Stimulated activated CD4-positive, alpha-beta T cell treated with anti-CD3 and anti-CD28 coated beads, Interleukin-2, amount 100 ng/mL, for 24 hours (primary cell): ENCODE measurements around the gene ATP6V1G2.

Experiments used
- DNase-seq, 2 donors: peaks; one replicate each; pipeline ENCODE4 v3.0.0-alpha.2; 2020

Gene ATP6V1G2

GRCh38 chr6:31547727-31548543 is 1.5 kb upstream of the ATP6V1G2 start:
- no peak for DNase-seq

GRCh38 chr6:31546958-31547726 is 734 bp upstream of the ATP6V1G2 start, which contains the start of gene NFKBIL1:
NFKBIL1 (plus strand) TSS chr6:31547608; CDS start chr6:31547695, 87 bp downstream.
- peak; percentile 92 for DNase-seq

DNA sequence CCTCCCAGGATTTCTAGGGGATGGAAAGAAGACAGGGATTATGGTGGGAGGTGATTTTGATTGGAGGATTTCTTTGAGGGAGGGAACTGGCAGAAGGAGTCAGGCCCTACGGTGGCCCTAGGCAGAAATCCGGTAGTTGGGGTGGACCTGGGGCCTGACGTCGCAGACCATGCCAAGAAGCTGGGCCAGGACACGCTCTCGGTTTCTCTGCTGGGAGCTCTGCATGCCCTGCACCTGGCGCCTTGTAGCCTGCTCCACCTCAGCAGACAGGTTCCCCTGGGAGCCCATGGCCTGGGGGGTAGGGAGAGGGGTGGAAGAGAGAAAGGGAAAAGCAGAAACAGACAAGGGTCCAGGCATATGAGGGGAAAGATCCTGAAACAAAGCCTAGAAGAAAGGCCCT is 1.1 kb downstream of the ATP6V1G2 start:
- no peak for DNase-seq

- DNase-seq, result no peak
These were observed 1.7 kb downstream of the ATP6V1G2 start for GRCh38 chr6:31544676-31545075.

GRCh38 chr6:31543639-31544038 is 2.8 kb downstream of the ATP6V1G2 start:
- DNase-seq, result no peak

DNA sequence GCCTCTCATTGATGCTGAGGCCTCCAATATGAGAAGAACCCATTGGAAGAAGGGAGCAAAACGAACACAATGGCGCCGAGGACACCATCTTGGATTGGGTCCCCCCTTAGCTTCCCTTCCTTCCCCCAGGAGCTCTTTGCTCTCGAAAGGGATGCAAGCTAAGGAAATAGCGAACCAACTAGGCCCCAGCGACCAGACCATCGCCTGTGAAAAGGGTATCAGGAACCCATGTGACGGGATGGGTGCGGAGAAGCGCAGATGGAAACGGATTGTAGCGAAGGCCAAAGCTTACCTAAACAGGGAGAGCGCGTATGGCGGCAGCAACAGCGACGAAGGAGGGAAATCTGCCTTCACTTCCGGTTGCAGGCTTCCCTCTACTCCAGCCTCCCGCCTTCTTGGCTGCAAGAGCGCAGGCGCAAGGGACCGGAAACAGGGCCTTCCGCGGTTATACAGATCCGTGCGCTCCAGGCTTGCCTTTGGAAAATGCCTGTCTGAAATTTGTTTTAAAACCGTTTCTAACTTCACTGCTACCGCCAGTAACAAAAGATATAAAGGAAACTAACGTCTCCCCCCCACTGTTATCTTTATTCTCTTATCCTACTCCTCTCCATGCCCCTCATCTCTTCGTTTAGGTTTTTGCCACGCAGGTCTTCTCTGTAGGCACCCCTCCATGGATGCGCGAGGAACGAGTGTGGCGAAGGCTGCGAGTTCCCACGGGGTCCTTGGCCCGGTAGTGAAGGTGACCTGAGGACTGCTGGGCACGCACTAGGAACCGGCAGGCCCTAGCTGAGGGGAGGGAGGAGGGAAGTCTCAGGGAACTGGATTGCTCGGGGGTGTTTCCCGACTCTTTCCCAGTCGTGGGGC is 4.5 kb downstream of the ATP6V1G2 start, which contains the start of gene DDX39B:
Gene DDX39B (minus strand): TSS at position 346 of the 864 bp plus-strand sequence. CDS start 1,471 bp downstream, outside the sequence.
- peak; percentile 92 to 94 for DNase-seq

DNA sequence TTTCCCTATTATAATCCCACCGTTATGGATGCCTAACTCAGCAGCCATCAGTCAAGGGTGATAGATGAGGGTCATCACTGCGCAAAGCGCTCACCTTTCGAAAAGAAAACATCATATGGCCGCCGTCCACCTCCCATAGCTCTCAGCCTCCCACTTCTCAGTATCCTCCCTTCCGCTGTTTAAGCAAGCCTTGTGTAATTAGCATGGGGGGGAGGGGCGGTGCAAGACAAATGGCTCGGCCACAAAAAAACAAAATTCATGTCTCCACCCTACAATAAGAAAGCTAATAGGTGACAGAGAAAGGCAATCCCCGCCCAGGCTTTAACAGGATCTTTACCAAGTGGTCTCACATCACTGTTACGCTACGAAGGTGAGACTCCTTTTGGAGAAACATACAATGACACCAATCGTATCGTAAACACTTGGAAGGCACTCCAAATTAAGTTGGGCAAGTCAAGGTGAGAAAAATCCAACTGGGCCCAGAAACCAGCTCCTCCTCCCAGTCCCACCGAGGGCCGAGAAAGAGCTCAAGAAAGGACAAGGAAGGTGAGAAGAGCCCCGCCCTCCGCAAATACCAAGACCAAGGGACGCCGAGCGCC is 5.2 kb downstream of the ATP6V1G2 start:
- DNase-seq, result peak; percentile 69 to 70

DNA sequence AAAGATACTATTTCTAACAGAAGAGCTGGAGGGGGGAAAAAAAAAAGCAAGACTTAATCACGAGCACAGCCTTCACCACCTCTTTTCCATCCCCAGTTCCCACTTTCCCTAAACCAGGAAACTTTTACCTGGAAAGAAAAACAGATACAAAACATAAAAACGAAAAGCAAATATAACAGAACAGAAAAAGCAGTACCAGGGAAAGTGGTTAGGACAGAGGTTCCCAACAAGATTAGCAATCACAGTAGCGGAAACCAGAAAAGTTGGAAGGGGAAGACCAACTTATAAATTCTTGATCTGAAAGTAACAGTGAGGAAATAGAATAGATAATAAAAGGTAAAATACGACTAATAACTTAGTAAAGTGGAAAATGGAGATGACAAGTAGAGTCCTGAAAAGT is 5.8 kb downstream of the ATP6V1G2 start:
- DNase-seq, result no peak

- no peak for DNase-seq
These were observed 7.5 kb downstream of the ATP6V1G2 start for GRCh38 chr6:31538805-31539400.

- no peak for DNase-seq
These were observed 10.7 kb downstream of the ATP6V1G2 start for GRCh38 chr6:31535538-31536324.

- no peak for DNase-seq
These were observed 11.8 kb downstream of the ATP6V1G2 start for GRCh38 chr6:31534521-31535040.

DNA sequence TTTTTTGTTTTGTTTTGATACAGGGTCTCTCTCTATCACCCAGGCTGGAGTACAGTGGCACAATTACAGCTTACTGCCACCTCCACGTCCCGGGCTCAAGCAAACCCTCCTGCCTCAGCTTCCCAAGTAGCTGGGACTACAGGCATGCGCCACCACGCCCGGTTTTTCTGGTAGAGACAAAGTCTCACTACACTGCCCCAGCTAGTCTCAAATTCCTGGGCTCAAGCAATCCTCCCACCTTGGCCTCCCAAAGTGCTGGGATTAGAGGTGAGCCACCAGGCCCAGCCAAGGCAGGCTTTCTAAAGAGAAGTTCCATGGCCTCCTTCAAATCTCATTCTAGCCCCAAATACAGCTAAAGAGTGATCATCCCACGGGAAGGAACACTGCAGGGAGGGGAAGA is 12.4 kb downstream of the ATP6V1G2 start:
- DNase-seq, result no peak

- no peak for DNase-seq
These were observed 13.0 kb downstream of the ATP6V1G2 start for GRCh38 chr6:31533455-31533841.

- no peak for DNase-seq
These were observed 13.6 kb downstream of the ATP6V1G2 start for GRCh38 chr6:31532644-31533454.

- DNase-seq, result no peak
These were observed 14.4 kb downstream of the ATP6V1G2 start for GRCh38 chr6:31531771-31532643.

GRCh38 chr6:31531162-31531561 is 15.2 kb downstream of the ATP6V1G2 start:
- DNase-seq, result no peak

DNA sequence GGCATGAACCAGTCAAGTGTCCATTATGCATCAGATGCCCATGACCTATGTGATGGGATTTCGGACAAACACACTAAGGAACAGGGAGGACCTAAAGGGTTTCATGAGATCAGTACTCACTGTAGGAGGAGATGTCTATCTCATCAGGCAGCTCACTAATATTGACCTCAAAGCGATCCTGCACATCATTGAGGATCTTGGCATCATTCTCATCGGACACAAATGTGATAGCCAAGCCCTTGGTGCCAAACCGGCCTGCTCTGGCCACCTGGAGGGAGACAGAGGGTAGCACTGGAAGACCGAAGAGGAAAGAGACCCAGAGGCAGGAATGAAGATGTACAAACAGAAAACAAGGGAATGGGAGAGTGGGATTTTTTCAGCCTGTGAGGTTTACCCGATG is 15.7 kb downstream of the ATP6V1G2 start:
- DNase-seq, result no peak

DNA sequence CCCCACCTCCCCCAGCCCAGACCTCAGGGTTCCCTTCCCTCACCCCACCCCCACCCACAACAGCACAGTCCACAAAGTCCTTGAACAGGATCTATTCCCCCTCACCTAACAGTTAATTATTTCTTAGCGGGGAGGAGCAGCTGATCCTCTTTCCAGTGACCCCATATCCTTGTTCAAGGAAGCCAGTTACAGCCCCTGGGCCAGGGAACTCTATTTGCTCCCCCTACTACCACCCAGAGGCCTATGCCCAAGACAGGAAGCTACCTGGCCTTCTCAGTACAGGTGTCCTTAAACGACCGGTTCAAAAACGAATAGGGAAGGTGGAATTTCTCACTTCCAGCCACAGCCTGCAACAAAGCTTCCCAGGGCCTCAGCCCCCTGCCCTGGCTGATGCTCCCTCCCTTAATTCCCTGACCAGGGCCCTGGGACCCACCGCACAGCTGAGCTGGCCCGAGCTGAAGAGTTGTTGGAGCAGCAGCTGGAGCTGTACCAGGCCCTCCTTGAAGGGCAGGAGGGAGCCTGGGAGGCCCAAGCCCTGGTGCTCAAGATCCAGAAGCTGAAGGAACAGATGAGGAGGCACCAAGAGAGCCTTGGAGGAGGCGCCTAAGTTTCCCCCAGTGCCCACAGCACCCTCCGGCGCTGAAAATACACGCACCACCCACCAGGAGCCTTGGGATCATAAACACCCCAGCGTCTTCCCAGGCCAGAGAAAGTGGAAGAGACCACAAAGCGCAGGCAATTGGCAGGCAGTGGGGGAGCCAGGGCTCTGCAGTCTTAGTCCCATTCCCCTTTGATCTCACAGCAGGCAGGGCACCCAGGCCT is 16.9 kb downstream of the ATP6V1G2 start:
- DNase-seq, result no peak
